Measurements from ENCODE around the gene NR3C2. TPM values are rescaled to one million over a fixed set of nuclear protein-coding genes. Genes with fewer than 3 reads are reported as not detected.

NR3C2 gene
- total RNA-seq, 2 donors from 2014 or later: 0.44 to 0.82 TPM

DNA sequence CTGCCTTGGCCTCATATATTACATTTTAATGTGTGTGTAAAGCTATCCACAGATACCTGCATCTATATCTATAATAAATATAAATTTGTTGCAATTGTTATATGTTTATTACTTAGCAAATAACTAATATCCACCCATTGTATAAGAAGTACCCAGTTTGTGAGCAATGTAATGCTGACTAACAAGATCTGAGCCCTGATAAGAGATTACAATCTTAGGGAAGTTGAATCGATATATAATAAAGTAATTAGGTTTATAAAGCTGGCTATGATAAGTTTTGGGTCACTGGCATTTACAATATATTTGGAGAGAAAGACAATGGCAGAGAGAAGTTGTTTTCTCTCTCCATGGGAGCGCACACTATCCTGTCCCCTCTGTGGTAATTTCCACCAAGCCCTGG, 280.6 kb downstream of the NR3C2 start:
- H3K4me1 Mint-ChIP-seq: peaks cover 26% of the 10 kb centered on the region
- H3K9me3 Mint-ChIP-seq: no peaks in the 10 kb centered on the region
- Histone ChIP-seq H3K27ac (ENCODE audit: low read depth, low read length) (no peak overlapping the region), H3K4me3 (ENCODE audit: low read length) (no peak overlapping the region), H3K4me1 (ENCODE audit: control insufficient read depth, insufficient read depth, low read length) (peaks cover 10% of the 10 kb centered on the region), H3K36me3 (ENCODE audit: control insufficient read depth, insufficient read depth, low read length) (no peaks in the 10 kb centered on the region), H3K9me3 (ENCODE audit: control insufficient read depth, low read length) (no peaks in the 10 kb centered on the region), H3K9ac (ENCODE audit: extremely low read depth, low read length, poor library complexity, severe bottlenecking) (no peak overlapping the region), H3K27me3 (ENCODE audit: control insufficient read depth, insufficient read depth, low read length, poor library complexity, severe bottlenecking) (no peaks in the 10 kb centered on the region)
- H3K4me3 Mint-ChIP-seq: no peak overlapping the region
- peaks cover 6% of the 10 kb centered on the region for H3K27me3 Mint-ChIP-seq (ENCODE audit: insufficient read depth)
- no peak overlapping the region for H3K27ac Mint-ChIP-seq
- WGBS, 2 experiments (ENCODE audit: insufficient coverage in 1 of 2, insufficient read length in 1 of 2): 90 to 100% methylated on average over 1 to 2 of the region's 2 CpGs
- no peak for DNase-seq
- no peak for TF ChIP-seq CTCF (conservative IDR thresholded peaks at IDR 0.05)
- no peaks in the 10 kb centered on the region for H3K36me3 Mint-ChIP-seq (ENCODE audit: low read depth)

GRCh38 chr4:148159793-148160192, 282.4 kb downstream of the NR3C2 start:
- Histone ChIP-seq H3K36me3 (ENCODE audit: control insufficient read depth, insufficient read depth, low read length) (no peaks in the 10 kb centered on the region), H3K4me1 (ENCODE audit: control insufficient read depth, insufficient read depth, low read length) (peaks cover 10% of the 10 kb centered on the region), H3K4me3 (ENCODE audit: low read length) (no peak overlapping the region), H3K27ac (ENCODE audit: low read depth, low read length) (no peak overlapping the region), H3K27me3 (ENCODE audit: control insufficient read depth, insufficient read depth, low read length, poor library complexity, severe bottlenecking) (no peaks in the 10 kb centered on the region), H3K9me3 (ENCODE audit: control insufficient read depth, low read length) (no peaks in the 10 kb centered on the region), H3K9ac (ENCODE audit: extremely low read depth, low read length, poor library complexity, severe bottlenecking) (no peak overlapping the region)
- no peak for DNase-seq
- Mint-ChIP-seq H3K9me3 (peaks cover 5% of the 10 kb centered on the region), H3K27ac (no peak overlapping the region), H3K36me3 (ENCODE audit: low read depth) (no peaks in the 10 kb centered on the region), H3K27me3 (ENCODE audit: insufficient read depth) (peaks cover 4% of the 10 kb centered on the region), H3K4me1 (peaks cover 28% of the 10 kb centered on the region), H3K4me3 (no peak overlapping the region)
- TF ChIP-seq CTCF (conservative IDR thresholded peaks at IDR 0.05): no peak
- WGBS, 2 experiments (ENCODE audit: insufficient coverage in 1 of 2, insufficient read length in 1 of 2): 100% methylated on average over 1 of the region's 1 CpG; no CpG with 5 or more reads in 1 of the 2 experiments

- Mint-ChIP-seq H3K27me3 (ENCODE audit: insufficient read depth) (no peaks in the 10 kb centered on the region), H3K36me3 (ENCODE audit: low read depth) (no peaks in the 10 kb centered on the region), H3K4me3 (no peak overlapping the region), H3K9me3 (peaks cover 5% of the 10 kb centered on the region), H3K27ac (no peak overlapping the region), H3K4me1 (peaks cover 2% of the 10 kb centered on the region)
- TF ChIP-seq CTCF (conservative IDR thresholded peaks at IDR 0.05): no peak
- 96% methylated on average over 6 of the region's 6 CpGs; no CpG with 5 or more reads in 1 of the 2 experiments for WGBS, 2 experiments (ENCODE audit: insufficient coverage in 1 of 2, insufficient read length in 1 of 2)
- H3K27me3 ChIP-seq (ENCODE audit: control insufficient read depth, insufficient read depth, low read length, poor library complexity, severe bottlenecking): no peaks in the 10 kb centered on the region
- H3K4me3 ChIP-seq (ENCODE audit: low read length): no peak overlapping the region
- H3K27ac ChIP-seq (ENCODE audit: low read depth, low read length): no peak overlapping the region
- H3K36me3 ChIP-seq (ENCODE audit: control insufficient read depth, insufficient read depth, low read length): no peaks in the 10 kb centered on the region
- no peak overlapping the region for H3K9ac ChIP-seq (ENCODE audit: extremely low read depth, low read length, poor library complexity, severe bottlenecking)
- no peaks in the 10 kb centered on the region for H3K4me1 ChIP-seq (ENCODE audit: control insufficient read depth, insufficient read depth, low read length)
- no peaks in the 10 kb centered on the region for H3K9me3 ChIP-seq (ENCODE audit: control insufficient read depth, low read length)
- DNase-seq: no peak
Measured at GRCh38 chr4:148154769-148155168, 287.4 kb downstream of the NR3C2 start.
